ENCODE data around the gene LRP5. TPM values are rescaled to one million over a fixed set of nuclear protein-coding genes. Genes with fewer than 3 reads are reported as not detected.
"Not testable (repeated sequence)": the region's sequence is repeated elsewhere in the genome, so short reads cannot be mapped to it uniquely, and the experiment has no call there.

Gene LRP5
- polyA plus RNA-seq, 4 donors: 39.4 to 58.3 (median 44.3) TPM

DNA sequence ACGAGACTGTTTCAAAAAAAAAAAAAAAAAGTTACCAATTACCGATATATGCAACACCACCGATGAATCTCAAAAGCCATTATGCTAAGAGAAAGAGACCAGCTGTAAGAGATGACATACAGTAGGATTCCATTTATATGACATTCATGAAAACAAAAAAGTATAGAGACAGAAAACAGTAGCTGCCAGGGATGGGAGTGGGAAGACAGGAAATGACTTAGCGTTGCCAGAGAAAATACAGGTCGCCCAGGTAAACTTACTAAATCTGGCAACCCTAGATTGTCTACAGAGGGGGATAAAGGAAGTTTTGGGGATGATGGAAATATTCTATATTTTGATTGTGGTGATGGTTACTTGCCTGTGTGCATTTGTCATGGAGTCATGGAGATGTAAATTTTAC, 32.7 kb upstream of the LRP5 start:
- no peak for DNase-seq (ENCODE audit: low read depth in 4 of 4, low spot score in 3 of 4)

DNA sequence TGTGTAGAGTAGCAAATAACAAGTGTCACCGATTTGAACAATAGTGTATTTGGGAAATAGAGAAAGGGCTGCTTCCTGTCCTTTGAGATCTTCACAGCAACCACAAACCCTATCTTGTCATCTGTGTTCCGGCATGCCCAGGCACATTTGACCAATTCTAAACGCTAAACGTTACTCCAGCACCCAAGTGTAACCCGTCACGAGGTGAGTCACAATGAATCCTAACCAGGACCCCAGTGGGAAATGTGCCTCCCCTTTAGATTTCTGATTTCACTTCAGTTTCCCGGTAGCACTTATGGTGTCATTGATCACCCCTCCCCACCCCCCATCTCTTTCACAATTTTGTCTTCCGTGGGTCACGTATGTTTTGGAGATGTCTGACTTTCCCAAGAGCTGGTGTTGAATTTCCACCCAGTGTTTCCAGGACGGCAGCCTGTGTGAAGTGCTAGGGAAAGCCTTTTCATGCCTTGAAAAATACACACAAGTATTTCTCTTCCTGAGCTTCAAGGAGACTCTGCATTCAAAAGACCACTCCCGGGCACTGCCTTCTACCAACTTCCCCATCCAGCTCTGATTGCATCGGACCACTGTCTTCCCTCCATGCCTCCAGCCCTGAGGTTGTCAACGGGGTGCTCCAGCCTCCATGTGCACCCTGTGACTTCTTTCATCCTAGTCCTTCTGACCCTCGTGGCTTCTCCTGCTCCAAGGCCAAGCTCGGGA, 30.1 kb upstream of the LRP5 start:
- DNase-seq (ENCODE audit: low read depth in 4 of 4, low spot score in 3 of 4): no peak

DNA sequence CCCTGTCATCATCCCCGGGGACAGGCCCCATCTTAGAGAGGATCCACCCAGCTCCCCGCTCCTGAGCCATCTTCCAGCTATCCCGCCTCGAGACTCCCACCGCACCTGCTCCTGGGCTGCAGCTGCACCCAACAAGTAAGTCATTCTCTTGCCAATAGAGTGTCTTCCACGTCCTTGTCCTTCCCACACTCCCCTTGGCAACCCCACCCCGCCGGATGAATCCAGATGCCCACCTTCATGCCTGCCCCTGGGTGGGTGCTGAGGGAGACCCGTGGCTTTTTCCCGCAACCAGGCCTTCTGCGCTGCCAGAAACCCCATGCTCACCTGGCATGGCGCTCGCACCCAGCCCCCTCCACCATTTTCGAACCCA, 29.5 kb upstream of the LRP5 start:
- no peak for DNase-seq (ENCODE audit: low read depth in 4 of 4, low spot score in 3 of 4)

DNA sequence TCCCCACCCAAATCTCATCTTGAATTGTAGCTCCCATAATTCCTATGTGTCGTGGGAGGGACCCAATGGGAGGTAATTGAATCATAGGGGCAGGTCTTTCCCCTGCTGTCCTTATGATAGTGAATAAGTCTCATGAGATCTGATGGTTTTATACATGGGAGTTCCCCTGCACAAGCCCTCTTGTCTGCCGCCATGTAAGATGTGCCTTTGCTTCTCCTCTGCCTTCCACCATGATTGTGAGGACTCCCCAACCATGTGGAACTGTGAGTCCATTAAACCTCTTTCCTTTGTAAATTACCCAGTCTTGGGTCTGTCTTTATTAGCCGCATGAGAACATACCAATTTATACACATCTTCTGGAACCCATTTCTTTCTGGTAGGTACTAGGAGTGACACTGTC, 27.8 kb upstream of the LRP5 start:
- DNase-seq (ENCODE audit: low read depth in 4 of 4, low spot score in 3 of 4): not testable (repeated sequence)

DNA sequence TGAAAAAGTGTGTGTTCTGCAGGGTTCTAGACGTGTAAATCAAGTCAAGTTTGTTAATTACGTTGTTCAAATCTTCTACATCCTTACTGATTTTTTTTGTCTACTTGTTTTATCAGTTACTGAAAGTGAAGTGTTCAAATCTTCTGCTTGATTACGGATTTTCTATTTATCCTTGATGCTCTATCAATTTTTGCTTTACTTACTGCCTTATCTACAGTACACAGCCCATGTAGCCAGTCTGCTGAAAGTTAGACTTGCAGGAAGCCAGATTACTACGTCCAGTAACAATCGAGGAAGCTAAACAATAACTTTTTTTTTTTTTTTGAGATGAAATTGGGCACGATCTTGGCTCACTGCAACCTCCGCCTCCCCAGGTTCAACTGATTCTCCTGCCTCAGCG, 25.0 kb upstream of the LRP5 start:
- no peak for DNase-seq (ENCODE audit: low read depth in 4 of 4, low spot score in 3 of 4)

DNA sequence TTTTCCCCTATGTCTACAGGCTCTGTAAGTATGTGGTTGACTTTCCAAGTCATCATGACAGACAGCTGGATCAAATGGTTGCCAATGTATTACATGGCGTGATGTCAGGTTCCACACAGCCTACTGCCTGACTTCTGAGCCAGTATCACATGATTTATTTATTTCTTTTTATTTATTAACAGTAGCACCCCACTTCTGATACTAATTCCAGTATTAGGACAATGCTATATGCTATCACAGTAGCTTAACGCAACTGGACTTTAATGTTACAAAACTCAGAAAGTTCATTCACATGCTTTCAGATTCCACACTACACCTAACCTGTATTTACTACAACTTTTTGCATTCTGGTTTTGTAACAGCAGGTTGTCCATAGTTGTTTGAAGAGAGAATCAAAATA, 22.9 kb upstream of the LRP5 start:
- DNase-seq (ENCODE audit: low read depth in 4 of 4, low spot score in 3 of 4): no peak

DNA sequence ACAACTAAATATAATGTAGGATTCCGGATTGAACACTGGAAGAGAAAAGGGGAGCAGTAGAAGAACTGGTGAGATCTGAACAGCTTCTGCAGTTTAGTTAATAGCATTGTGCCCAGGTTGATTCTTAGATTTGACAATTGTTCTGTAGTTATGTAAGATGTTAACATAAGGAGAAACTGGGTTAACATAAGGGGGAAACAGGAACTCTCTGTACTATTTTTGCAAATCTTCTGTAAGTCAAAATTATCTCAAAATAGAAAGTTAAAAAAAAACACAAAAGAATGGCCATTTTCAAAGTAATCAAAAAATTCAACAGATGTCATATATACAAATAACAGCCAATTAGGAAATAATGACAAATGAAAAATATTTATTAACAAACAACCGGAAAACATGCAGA, 18.7 kb upstream of the LRP5 start:
- DNase-seq (ENCODE audit: low read depth in 4 of 4, low spot score in 3 of 4): no peak

DNA sequence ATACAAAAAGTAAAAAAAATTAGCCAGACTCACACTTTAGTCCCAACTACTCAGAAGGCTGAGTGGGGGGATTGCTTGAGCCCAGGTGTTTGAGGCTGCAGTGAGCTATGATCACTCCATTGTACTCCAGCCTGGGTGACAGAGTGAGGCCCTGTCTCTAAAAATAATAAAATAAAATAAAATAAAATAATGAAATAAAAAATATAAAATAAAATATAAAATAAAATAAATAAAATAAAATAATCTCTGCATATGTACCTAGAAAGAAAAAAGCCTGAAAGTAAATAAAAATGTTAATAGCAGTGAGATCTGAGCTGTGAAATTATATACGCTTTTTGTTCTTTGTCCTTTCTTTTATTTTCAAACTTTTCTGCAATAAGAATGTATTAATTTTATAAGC, 17.1 kb upstream of the LRP5 start:
- no peak for DNase-seq (ENCODE audit: low read depth in 4 of 4, low spot score in 3 of 4)

DNA sequence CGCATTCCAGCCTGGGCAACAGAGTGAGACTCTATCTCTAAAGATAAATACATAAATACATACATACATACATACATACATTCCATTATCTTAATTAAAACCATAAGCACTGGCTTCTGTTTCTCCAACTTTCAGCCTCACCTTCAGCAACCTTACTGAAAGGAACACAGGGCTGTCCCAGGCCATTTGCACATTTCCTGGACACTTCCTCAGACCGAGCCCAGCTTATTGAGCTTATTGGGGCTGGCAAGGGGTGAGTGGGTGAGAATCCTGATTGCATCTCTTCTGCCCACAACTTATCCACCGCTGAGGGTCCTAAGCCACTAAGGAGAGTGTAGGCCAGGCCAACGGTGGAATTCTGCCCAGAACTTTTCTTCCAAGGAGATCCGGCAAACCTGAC, 16.5 kb upstream of the LRP5 start:
- DNase-seq (ENCODE audit: low read depth in 4 of 4, low spot score in 3 of 4): no peak

DNA sequence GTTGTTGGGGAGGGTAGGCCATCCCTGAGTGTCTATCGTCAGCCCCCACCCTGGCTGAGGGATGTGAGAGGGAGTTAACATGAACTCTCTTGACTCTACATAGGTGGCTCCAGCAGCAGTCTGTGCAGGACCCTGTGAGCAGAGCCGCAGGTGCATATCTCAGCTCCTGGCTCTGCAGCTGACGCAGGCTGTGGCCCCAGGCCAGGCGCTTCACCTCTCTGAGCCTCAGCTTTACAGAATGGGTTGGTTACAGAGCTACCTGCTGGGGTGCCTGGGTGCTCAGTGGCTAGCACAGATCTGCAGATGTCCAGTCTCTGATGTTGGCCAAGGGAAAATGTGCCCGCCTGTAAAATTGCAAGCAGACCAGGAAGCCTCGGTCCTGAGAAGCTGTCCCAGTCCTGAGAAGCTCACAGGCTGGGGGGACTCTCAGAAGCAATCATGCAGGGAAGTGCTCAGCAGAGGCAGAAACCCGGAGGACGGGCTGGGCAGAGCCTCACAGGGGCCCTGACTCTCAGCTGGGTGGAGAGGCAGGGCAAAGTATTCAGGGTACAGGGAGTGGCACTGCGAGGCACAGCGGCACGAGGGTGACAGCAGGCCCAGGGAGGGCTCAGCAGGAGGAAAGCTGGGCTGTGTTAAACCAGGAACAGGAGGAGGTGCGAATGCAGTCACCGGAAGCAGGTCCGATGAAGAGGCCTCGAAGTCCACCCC, 15.9 kb upstream of the LRP5 start:
- no peak for DNase-seq (ENCODE audit: low read depth in 4 of 4, low spot score in 3 of 4)

DNA sequence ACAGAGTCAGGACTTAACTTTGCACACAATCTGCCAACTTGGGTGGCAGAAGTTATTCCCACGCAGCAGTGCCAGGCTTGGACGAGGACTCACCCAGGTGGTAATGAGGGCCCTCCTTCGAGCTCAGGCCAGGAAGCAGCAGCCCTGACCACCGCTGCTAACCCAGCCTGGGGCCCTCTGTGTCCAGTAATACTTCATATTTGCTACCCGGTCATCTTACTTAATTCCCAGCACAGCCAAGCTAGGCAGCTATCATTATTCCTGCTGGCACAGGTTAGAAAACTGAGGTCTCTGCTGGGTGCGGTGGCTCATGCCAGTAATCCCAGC, 15.4 kb upstream of the LRP5 start:
- no peak for DNase-seq (ENCODE audit: low read depth in 4 of 4, low spot score in 3 of 4)

DNA sequence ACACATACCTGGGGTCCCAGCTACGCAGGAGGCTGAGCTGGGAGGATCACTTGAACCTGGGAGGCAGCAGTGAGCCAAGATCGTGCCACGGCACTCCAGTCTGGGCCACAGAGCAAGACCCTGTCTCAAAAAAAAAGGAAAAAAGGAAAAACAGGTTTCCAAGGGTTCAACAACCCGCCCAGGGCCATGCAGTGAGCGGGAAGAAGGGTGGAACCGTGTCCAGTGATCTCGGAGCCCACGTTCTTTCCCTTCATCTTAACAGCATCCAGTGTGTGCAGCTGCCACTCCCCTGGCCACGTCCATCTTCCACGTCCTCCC, 14.9 kb upstream of the LRP5 start:
- no peak for DNase-seq (ENCODE audit: low read depth in 4 of 4, low spot score in 3 of 4)

DNA sequence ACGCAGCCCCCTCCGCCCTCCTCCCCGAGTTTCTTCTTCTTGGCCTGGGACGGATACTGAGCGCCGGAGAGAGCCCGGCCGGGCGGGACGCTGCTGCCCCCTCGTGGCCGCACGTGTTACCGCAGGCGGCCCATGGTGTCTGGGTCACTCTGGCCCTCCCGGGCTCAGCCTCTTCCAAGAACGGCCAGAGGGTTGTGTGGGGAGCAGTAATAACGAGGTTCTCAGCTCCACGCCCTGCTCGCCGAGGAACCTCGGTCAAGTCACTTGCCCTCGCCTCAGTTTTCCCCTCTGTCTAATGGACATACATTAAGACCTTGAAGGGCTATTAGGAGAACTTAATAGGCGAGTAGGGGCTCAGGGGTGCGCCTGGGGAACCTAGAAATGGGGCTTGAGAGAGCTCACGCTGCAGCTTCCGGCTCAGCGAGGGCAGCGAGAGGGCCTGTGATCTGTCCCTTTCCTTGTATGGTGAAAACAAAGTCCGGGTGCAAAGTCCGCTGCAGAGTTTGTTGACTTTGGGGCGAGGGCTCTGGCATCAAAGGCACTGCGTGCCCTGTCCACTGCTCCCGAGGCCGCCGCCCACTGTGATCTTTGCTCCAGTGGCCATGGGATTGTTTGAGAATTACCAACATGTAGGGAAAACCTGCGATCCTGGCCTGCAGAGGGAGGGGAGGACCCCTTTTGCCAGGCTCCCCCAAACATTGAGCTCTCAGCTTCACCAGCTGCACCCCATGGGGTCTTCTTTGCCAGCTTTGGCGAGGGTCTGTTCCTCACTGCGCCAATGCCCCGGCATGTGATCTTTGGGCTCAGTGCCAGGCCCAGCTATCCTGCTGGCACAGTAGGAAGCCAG, 14.4 kb upstream of the LRP5 start:
- DNase-seq (ENCODE audit: low read depth in 4 of 4, low spot score in 3 of 4): no peak

DNA sequence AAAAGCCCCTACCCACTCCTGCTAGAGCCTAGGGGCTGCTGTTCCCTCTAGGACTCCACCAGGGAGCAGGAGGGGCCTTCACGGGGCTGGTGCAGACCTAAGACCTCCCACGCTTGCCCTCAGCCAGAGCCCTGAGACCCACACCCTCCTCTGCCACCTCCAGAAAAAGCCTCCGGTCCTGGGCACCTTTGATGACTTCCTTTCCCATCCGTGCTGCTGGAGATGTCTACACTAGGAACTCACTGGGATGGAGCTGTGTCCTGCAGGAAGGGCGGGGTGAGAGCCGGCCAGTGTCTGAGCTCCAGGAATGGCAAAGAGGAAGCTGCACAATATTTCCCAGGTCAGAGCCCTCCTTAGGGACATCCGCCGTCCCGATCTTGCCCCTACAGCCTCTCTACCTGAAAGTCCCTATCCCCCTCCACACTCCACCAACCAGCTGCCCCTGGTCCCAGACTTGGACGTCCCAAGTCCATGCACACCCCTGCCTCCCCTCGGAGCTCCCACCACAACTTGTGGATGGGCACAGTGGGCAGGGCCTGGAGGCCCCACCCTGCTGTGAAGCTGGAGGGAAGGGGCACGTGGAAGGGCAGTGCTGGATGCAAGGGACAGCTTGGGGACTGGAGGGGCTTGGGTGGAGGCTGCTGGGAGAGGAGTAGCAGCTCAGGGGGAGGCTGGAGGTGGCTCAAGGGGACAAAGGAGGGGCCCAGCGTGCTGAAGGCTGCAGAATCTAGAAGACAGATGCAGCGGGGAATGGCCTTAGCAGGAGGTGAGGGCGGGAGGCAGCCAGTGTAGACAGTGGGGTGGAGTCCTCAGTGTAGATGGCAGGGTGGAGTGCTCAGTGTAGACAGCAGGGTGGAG, 13.5 kb upstream of the LRP5 start:
- no peak for DNase-seq (ENCODE audit: low read depth in 4 of 4, low spot score in 3 of 4)

DNA sequence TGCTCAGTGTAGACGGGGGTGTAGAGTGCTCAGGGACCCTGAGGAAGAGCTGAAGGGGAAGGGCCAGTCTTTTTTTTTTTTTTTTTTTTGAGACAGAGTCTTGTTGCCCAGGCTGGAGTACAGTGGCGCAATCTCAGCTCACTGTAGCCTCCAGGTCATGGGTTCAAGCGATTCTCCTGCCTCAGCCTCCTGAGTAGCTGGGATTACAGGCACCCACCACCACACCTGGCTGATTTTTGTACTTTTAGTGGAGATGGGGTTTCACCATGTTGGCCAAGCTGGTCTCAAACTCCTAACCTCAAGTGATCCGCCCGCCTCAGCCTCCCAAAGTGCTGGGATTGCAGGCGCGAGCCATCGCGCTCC, 12.9 kb upstream of the LRP5 start:
- DNase-seq (ENCODE audit: low read depth in 4 of 4, low spot score in 3 of 4): not testable (repeated sequence)

DNA sequence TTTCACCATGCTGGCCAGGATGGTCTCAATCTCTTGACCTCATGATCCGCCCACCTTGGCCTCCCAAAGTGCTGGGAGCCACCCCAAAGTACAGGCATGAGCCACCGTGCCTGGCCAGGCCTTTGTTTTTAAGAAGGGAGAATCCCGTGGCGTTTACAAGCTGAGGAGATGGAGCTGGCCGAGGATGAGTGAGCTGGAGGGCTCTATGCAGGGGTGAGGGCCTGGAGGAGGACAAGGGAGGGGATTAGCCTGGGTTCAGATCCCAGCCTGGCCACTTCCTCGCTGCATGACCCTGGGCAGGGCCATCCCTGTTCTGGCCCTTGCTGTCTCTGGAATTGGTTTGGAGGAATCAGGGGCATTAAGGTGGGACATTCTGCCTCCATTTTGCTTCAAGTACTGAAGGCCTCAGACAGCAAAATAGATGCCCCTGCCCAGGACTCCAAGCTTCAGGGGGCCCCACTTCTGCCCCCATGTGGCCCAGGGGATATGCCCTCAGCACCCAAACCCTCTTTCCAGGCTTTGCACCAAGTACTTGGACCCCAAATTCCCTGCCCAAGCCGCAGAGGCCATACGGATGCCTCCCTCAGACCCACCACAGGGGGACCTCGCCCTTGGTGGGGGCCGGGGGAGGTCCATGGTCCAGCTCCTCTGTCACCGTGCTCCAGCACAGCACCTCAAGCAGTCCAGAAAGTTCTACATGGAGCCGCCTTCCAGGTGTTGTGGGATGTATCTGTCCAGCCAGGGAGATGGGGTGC, 12.1 kb upstream of the LRP5 start:
- DNase-seq (ENCODE audit: low read depth in 4 of 4, low spot score in 3 of 4): no peak

DNA sequence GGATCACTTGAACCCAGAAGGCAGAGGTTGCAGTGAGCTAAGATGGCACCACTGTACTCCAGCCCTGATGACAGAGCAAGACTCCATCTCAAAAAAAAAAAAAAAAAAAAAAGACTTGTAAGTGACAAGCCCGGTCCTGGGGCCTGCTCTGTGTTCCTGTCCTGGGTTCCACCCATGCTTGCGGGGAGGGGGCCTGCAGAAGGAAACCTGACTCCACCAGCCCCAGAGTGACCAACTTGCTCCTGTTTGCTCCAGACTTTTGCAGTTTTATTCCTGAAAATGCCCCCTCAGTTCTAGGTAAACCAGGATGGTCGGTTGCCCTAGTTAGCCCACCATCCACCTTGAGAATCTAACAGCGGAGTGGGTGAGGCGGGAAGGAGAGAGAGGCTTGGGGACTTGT, 10.1 kb upstream of the LRP5 start:
- DNase-seq (ENCODE audit: low read depth in 4 of 4, low spot score in 3 of 4): no peak

DNA sequence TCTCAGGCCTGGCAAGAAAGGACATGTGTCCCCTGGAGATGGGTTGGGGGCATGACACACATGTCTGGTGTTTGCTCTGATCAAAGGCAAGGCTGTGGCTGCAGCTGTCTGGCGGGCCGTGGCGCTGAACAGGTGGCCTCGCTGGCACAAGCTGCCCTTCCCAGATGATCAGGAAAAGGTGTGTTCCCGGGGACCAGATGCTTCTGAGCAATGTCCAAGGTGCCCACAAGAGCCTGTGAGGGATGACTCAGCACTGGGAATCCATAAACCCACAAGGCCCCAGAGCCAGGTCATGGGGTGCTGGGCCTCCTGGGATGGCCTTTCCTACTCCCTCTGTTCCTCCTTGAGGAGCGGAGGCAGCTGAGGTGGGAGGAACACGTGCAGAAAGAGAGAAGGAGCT, 9.7 kb upstream of the LRP5 start:
- DNase-seq (ENCODE audit: low read depth in 4 of 4, low spot score in 3 of 4): no peak

DNA sequence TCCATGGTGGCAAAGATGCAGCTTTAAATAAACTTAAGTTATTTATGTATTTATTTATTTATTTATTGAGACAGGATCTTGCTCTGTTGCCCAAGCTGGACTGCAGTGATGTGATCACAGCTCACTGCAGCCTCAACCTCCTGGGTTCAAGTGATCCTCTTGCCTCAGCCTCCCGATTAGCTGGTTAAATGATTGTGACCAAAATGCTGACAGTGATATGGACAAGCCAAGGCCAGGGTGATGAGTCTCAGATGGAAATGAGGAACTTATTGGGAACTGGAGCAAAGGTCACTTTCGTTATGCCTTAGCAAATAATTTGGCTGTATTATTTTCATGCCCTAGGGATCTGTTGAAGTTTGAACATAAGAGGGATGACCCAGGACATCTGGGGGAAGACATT, 9.3 kb upstream of the LRP5 start:
- no peak for DNase-seq (ENCODE audit: low read depth in 4 of 4, low spot score in 3 of 4)

DNA sequence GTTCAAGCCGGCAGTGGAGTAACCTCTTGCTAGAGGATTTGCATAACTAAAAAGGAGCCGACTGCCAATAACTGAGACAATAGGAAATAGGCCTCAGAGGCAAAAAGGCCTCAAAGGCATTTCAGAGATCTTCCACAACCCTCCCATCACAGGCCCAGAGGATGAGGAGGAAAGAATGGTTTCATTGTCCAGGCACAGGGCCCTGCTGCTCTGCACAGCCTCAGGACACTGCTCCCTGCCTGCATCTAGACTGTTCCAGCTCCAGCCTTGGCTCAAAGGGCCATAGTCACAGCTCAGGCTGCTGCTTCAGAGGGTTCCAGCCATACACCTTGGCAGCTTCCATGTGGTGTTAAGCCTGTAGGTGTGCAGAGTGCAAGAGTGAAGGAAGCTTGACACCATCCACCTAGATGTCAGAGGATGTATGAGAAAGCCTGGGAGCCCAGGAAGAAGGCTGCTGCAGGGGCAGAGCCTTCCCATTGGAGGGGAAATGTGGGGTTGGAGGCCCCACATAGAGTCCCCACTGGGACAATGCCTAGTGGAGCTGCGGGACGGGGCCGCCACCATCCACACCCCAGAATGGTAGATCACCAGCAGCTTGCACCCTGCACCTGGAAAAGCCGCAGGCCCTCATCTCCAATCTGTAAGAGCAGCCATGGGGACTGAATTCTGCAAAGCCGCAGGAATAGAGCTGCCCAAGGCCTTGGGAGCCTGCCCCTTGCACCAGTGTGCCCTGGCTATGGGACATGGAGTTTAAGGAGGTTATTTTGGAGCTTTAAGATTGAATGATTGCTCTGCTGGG, 8.2 kb upstream of the LRP5 start:
- no peak for DNase-seq (ENCODE audit: low read depth in 4 of 4, low spot score in 3 of 4)
